Stimulated activated CD8-positive, alpha-beta memory T cell treated with anti-CD3 and anti-CD28 coated beads, Interleukin-15, amount 100 ng/mL, for 1 hour (primary cell): ENCODE data around the gene RAPH1.
A peak's percentile ranks its signal among the peaks of the same experiment; 100 is the strongest.

Experiments
- DNase-seq: peaks from one replicate; pipeline ENCODE4 v3.0.0-alpha.2; 2020; ENCODE audit warnings: low read depth

RAPH1 gene

GRCh38 chr2:203535078-203535783, at the start of gene RAPH1:
TSS of gene RAPH1 (minus strand) at chr2:203535301. CDS start at chr2:203495353, 39,948 bp downstream.
- peak; percentile 8 for DNase-seq

GRCh38 chr2:203584784-203585183, 49.7 kb upstream of the RAPH1 start:
- no peak for DNase-seq

GRCh38 chr2:203583701-203584100, 48.6 kb upstream of the RAPH1 start:
- no peak for DNase-seq

- no peak for DNase-seq
Measured at GRCh38 chr2:203583084-203583695, 48.1 kb upstream of the RAPH1 start.

DNA sequence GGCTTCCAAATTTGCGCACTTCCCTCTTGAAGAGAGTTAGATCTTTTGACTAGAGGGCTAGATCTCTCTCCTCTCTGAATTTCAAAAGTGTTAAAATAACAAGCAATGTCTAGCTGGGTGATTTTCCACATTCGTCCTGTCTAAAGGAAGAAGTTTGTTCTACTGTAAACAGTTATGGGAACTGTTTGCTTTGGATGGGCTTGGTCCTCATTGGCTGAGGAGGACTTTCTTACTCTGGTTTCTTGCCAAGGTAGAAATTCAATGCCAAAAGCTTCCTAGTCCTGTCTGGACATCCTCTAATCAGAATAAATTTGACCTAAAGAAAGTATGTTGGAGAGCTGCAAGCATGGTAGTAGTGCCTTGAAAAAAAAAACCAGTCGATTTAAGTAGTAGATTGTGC, 47.4 kb upstream of the RAPH1 start:
- DNase-seq, result no peak

DNA sequence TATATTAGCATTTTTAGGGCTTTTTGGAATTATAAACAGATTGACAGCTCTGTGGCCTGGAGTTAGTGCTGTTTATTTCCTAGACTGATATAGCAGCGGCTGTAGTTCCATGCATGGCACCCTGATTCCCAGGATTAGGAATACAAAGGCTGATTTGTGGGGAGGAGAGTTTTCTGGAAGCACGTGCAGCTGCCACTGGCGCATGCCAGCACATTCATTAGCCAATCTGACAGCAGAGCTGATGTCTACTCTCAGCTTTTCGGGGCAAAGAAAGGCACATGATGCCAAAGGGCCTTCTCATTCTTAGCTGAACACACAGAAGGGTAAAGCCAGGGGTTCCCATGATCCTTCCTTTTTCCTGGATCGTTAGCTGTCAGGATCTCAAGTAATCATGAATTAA, 45.7 kb upstream of the RAPH1 start:
- DNase-seq, result no peak

DNA sequence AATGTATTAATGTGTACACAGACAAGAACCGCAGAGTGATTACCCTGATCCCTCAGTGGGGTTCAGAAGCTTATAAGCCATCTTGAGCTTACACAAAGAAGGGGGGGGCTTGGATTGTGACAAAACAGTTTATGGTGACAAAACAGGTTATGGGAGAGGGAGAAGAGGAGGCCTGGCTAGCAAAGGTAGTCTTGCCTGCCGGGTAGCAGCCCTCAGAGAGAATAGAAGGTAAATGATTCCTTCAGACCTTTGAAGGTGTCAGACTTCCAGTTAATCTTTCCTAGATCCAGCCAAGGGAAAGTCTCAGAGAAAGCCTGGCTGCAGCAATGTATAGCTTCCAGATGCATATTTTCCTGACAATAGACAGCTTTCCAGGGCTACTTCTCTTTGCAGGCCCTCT, 44.6 kb upstream of the RAPH1 start:
- DNase-seq, result no peak

- no peak for DNase-seq
Measured at GRCh38 chr2:203578759-203579643, 43.9 kb upstream of the RAPH1 start.

DNA sequence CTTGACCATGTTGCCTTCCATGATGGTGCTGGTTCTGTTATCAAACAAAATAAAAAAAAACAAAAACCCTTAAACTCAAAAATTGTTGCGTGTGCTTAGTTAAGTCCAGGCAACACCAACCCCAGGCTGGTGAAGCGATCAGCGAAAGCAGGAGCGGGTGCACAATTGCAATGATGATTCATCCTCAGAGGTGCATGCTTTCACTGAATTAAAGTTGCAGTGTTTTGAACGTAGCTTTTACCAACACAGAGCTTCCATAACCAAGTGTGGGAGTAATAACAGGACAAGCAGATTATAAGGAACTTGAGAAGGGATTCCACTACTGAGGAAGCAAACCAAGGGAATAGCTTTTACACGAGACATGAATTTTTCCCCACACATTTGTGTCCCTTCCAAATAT, 39.7 kb upstream of the RAPH1 start:
- no peak for DNase-seq

- no peak for DNase-seq
Measured at GRCh38 chr2:203572316-203572715, 37.2 kb upstream of the RAPH1 start.

DNA sequence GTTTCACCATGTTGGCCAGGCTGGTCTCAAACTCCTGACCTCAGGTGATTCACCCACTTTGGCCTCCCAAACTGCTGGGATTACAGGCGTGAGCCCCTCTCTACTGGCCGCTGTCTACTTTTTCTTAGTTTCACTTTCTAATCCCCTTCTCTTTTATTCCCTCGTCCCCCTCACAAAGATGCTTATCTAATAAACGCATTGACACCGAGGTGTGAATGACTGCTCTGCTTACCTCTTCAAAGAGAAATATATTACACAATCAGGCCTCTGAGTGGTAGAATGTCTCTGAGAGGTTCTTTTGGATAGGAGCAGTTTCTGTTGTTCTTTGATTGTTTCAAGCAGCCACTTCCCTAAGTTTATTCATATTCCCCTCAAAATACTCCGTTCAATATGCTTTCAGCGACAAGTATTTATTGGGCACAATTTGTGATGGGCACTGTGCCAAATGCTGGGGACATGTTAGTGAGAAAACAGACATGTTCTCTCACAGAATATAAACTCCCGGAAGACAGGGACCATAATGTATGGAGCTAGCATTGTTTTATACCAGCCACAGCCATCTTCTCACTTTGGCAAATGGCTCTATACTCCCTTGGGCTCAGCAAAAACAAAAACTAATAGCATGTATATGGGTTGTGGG, 34.7 kb upstream of the RAPH1 start:
- DNase-seq, result no peak

DNA sequence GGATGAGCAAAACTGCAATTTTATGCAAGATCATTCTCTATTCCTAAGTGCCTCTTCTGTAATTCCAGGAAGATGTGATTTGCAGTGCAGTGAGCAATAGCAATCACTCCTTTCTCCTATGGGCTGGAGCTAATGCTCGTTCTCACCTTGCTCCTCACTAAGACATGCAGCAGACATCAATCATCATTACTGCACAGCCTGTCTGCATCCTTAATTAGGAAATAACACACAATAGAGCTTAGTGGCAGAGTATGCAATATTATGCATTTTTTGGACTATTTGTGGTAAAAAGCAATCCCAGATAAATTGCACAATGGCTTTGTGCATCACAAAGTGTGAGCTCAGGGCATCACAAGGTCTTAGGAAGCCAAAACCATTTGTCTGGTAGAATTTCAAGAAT, 32.6 kb upstream of the RAPH1 start:
- no peak for DNase-seq

DNA sequence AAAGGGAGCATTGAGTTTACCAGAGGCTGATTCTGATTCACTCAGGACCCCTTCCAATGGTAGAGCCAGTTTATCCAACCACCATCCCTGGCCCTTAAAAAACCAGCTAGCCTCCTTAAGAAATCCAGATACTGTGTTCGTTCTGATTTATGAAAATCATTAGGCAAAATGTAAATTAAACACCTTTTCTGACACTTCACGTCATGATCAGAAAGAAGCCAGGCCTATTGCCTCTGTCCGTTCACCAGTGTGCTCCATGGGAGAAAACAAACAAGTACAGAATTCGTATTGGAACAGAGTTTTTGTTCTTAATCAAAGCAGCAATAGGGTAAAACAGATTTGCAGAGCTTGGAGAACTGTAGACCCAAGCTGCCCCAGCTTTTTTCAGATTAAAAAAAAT, 31.1 kb upstream of the RAPH1 start:
- no peak for DNase-seq

DNA sequence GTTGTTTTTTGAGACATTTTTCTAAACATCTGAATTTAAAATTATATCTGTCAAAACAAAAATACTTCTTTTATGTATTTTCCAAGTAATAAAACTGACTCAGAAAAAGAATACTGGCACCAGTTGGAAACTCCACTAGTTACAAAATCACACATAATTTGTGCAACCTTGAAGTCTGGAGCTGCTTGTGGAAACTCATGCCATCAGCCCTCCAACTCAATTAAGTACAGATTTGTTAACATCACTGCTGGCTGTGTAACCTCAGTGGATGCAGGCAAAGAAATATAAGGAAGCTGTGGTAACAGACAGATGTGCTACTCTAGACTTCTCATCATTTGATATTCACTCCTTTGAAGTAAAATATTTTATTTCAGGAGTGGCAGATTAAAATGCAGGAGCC, 30.0 kb upstream of the RAPH1 start:
- no peak for DNase-seq

DNA sequence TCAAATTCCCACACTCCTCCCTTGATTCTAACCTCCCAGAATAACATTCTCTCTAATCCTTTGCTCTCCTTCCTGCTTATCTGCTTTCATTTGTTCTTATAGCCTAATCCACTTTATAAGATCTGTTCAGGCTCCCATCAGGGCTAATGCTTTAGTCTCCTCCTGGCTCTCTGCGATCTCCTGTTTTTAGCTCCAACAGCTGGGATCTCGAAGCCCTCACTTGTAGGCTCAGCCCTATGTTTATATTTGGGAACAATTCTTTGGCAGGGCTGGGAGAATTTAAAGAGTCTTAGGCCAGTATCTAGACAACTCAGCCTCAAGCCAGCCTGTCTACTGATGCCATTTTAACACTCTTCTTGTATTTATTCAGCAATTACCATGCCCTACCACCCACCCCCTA, 27.2 kb upstream of the RAPH1 start:
- DNase-seq, result no peak

- no peak for DNase-seq
Measured at GRCh38 chr2:203559641-203560040, 24.5 kb upstream of the RAPH1 start.

DNA sequence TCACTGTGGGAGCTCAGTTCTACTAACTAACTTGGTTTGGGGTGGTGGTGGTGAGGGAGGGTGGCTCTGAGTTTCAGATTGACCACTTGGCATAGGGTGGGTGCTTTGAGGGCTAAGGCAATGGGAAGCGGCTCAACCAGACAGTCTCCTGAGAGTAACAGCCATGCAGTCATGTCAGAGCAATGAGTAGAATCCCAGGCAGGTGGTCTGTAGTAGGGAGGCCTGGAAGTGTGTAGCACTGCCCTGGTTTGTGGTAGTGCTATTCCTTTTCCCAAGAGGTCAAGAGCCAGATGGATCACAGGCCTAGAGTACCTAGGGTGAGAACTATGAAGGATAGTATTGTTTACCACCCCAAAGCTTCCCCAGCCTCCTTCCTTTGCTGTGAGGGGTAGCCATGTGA, 18.7 kb upstream of the RAPH1 start:
- no peak for DNase-seq

- no peak for DNase-seq
Measured at GRCh38 chr2:203551778-203552177, 16.7 kb upstream of the RAPH1 start.

DNA sequence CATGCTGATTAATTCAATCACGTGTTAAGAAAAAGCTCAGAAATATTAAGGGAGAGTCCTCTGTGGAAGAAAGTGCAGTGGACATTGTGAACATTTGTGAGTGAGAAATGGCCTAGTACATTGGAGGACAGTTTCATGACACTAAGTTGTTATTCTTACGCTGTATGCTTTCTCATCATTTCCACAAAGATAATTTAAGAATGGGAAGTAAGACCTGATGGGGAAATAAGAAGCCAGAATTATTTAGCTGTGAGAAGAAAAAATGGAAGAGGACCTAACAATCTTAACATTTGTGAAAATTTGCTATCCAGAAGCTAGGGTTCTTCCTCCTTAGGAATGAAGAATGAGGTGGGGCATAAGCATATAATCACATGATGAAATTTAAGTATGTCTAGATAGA, 15.2 kb upstream of the RAPH1 start:
- no peak for DNase-seq

DNA sequence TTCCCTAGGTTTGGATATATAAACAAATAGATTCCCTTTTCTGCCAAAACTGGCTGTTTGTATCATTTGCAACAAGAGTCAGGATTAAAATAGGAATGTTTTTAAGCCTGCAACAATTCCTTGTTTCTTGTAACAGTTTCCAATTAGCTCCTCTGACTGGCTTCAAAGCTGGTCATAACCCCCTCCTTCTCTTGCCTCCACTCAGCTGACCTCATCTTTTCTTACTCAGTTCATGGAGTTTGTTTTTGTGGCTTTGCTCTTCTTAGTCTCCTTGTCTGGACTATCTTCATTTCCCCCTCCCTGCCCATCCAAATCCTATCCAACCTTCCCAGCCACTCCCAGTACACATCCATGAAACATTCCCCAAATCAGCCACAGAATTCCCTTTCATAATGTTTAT, 14.3 kb upstream of the RAPH1 start:
- no peak for DNase-seq

GRCh38 chr2:203548887-203549286, 13.8 kb upstream of the RAPH1 start:
- DNase-seq, result no peak

- DNase-seq, result no peak
Measured at GRCh38 chr2:203547356-203547755, 12.3 kb upstream of the RAPH1 start.

DNA sequence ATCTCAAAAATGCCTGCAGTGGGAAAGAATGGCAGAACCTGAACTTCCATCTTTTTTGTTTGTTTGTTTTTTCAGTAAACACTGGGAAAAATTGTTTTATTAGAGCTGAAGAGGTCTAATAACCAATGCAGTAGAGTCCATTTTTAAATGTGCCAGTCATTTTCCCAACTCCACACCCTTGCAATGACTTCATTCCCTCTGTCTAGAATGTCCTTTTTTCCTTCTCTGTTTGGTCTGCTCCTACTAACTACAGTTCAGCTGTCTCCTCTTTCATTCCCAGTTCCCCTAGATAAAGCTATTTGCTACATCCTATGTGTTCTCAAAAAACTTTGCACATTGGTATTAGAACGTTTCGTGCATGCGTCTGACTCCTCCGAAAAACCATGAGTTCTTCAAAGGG, 9.3 kb upstream of the RAPH1 start:
- DNase-seq, result no peak
